Caki2 (cell line): ENCODE results near the gene STK11. TPM values are rescaled to one million over a fixed set of nuclear protein-coding genes. Genes with fewer than 3 reads are reported as not detected.
"Not testable (repeated sequence)": the region's sequence is repeated elsewhere in the genome, so short reads cannot be mapped to it uniquely, and the experiment has no call there.

ENCODE experiments used
- DNase-seq: peaks from one replicate; pipeline ENCODE4 v3.0.0-alpha.2; 2015; ENCODE audit warnings: low read depth
- in situ Hi-C: cut with HindIII; loops from 2 replicates; pipeline ENCODE4 v1.10.0; 2016; ENCODE audit warnings: low sequenced_read_pairs, low pct_unique_long_range_greater_than_20kb, mixed read lengths
- total RNA-seq: library from RNA; depleted of rRNA; stranded (reverse); fragments of >200 nt; shearing (Covaris generic); gene quantifications from 2 replicates; pipeline ENCODE4 v1.2.3, GENCODE V29; 2014; ENCODE audit warnings: low replicate concordance

STK11 gene
- total RNA-seq, 1 experiment from 2014 or later, result 74.2 TPM

DNA sequence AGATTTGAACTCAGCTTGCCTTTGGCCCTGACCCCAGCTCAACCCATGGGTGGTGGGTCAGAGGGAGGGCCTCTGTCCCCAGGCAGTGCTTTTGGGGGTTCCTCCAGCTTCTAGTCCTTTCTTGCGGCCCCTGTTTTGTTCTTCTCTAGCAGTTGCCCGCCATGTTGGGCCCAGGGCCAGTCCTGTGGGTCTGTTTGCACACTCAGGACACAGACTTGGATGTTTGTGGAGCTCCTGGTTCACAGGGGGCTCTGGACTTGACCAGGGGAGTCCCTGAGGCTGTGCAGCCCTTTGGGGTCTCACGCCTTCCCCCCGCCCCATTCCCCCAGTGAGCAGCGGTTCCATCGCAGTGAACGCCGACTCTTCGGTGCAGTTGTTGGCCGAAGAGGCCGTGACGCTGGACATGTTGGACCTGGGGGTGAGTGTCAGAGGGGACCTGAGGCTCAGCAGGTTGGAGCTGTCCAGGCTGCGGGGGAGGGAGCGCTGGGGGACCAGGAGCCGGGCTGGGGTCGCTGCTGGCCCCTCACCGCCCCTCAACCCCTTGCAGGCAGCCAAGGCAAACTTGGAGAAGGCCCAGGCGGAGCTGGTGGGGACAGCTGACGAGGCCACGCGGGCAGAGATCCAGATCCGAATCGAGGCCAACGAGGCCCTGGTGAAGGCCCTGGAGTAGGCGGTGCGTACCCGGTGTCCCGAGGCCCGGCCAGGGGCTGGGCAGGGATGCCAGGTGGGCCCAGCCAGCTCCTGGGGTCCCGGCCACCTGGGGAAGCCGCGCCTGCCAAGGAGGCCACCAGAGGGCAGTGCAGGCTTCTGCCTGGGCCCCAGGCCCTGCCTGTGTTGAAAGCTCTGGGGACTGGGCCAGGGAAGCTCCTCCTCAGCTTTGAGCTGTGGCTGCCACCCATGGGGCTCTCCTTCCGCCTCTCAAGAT lies 38.5 kb downstream of the STK11 start:
- in situ Hi-C loops, result no loop called here
- peak; percentile 63 for DNase-seq

DNA sequence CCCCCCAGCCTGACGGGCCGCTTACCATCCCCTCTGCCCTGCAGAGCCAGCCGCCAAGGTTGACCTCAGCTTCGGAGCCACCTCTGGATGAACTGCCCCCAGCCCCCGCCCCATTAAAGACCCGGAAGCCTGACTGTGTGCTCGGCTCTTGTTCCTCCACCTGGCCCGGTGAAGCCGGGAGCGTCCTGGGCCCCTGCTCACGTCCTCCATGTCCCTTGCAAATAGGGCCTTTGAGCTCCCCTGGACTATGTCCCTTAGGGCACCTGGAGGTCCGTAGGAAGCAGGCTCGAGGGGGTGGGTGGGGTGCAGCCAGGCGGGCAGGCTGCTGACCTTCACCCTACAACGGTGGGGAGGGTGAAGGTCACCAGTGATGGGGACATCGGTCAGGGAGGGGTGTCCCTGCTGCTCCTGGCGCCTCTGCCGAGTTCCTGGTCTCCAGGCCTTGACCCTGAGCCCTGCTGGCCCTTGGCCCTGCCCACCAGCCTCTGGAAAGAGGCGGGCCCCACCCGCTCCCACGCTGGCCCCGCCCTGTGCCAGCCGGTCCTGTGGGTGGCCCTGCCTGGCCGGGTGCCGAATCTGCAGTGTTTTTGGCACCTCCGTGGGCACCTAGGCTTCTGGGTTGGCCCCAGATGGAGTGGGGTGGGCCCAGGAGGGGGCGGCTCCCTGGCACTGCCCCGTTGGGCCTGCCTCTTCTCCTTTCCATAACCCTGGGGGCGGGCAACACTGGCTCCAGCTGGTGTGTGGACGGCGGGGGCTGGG lies 39.3 kb downstream of the STK11 start:
- peak; percentile 46 for DNase-seq
- in situ Hi-C loops, result no loop called here

DNA sequence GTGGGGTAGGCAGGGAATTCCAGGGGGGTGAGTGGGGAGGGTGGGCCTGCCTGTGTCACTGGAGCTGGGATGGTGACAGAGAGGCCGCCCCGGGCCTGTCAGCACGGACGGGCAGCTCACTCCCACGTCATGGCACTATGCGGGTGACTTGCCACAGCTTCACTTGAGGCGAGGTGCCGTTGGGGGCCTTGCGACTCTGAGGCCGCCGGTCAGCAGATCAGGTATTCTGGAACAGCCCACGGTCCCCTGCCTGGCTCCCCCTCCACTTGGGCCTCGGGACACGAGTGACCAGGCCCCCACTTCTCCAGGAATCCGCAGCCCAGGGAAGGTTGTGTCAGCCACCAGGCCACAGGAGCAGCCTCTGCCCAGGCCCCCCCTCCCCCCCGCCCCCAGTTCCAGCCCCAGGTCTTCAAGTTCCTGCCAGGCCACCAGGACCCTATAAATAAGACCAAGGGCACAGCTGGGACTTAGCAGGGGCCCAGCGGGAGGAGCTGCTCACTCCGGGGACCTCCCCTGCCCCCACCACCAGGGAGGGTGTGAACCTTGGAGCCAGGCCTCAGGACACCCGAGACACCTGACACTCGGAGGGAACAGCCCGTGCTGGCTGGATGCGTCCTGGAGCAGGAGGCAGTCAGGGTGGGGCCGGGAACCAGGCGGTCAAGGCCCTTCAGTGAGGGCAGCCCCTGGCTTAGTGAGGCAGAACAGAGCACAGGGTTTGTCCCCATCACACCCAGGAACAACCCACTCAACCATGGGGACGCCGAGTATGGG lies 40.1 kb downstream of the STK11 start:
- in situ Hi-C loops, result no loop called here
- DNase-seq, result peak; percentile 80

DNA sequence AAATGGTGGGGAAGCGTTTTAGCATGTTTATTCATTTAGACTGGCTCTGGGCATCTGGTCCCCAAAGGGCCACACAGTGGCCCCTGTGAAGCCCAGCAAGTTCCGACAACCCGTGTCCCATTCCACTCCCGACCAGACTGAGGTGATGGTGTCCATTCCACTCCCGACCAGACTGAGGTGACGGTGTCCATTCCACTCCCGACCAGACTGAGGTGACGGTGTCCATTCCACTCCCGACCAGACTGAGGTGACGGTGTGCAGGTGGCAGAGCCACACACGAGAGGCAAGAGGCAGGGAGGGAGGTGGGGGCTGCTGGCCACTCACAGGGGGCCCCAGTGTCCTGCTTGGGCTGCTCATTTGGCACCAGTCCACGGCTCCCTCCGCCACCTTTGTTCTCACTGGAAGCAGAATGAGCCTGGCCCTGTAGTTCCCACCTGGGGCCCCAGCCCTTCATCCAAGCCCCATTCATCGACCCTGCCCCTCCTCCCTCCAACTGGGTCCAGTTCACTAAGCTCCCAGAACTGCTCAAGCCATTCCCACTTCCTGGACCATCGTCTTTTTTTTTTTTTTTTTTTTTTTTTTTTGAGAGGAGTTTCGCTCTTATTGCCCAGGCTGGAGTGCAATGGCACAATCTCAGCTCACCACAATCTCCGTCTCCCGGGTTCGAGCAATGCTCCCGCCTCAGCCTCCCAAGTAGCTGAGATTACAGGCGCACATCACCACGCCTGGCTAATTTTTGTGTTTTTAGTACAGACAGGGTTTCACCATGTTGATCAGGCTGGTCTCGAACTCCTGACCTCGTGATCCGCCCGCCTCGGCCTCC lies 40.9 kb downstream of the STK11 start:
- DNase-seq, result peak; percentile 58
- in situ Hi-C loops, result not testable (repeated sequence)

DNA sequence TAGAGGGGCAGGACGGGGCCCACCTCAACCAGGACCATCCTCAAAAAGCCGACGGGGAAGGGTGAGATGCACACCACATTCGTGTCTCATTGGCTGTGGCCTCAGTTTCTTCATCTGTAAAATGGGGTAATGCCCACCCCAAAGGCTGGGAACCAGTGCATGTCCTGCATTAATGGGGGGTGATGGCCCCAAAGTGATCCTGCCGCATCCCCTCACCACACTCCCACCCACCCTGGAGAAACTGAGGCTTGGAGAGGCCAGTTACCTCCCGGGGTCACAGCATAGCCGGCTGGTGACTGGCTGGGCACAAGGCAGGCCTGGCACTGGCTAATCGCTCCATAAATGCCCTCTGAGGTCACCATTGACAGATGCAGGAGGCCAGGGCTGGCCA lies 42.2 kb downstream of the STK11 start:
- in situ Hi-C loops, result no loop called here
- no peak for DNase-seq

DNA sequence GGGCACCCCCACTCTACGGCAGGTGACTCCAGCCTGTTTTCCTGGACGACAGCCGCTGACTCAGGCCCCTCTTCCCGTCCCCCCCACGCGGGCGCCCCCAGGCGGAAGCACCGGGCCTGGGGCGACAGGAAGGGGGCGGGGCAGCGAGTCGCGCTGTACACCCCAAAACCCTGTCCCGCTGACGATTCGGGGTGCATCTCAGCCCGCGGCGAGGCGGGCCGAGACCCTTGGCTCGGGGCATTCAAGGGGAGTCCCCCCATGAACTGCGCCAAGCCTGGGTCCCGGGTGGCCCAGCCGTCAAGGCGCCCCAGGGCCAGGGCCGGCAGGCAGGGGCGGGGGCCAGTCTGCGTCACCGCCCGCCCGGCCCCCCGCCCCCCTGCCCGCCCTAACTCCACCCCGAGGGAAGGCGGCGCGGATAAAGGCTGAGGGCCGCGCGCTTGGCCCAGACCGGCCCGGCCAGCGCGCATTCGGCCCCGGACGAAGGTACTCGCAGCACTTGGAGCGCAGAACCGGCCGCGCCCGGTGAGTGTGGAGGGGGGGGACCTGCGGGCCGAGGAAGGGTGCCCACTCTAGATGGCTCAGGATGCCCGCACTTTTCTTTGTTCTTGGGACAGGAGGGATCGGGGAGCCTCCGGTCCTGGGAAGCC lies 42.7 kb downstream of the STK11 start, which contains the start of gene MIDN:
Gene MIDN (plus strand): TSS at position 445 of the 647 bp plus-strand sequence. CDS start 1,714 bp downstream, outside the sequence.
- in situ Hi-C loops, result no loop called here
- peak; percentile 83 for DNase-seq

DNA sequence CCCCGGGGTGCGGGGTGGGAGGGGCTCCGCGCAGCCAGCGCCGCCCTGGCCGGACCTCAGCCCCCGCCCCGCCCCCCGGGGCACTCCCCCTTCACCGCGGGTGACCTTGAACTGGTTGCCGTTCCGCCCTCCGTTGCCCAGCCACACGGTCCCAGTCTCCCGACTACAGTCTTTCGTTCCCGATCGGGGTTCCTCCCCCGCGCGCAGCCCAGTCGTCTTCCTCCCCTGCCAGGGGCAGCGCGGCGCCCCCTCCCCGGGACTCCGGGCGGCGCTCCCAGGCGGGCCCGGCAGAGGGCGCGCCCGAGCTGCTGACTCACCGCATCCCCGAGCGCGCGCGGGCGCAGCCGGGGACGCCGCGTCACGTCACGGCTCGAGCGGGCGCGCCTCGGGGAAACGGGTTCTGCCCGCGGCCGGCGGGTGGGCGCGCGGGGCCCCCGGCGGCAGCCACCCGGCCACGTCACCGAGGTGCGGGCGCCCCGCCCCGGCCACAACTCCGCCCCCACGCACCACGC lies 43.3 kb downstream of the STK11 start:
- DNase-seq, result peak; percentile 80
- in situ Hi-C loops, result no loop called here

DNA sequence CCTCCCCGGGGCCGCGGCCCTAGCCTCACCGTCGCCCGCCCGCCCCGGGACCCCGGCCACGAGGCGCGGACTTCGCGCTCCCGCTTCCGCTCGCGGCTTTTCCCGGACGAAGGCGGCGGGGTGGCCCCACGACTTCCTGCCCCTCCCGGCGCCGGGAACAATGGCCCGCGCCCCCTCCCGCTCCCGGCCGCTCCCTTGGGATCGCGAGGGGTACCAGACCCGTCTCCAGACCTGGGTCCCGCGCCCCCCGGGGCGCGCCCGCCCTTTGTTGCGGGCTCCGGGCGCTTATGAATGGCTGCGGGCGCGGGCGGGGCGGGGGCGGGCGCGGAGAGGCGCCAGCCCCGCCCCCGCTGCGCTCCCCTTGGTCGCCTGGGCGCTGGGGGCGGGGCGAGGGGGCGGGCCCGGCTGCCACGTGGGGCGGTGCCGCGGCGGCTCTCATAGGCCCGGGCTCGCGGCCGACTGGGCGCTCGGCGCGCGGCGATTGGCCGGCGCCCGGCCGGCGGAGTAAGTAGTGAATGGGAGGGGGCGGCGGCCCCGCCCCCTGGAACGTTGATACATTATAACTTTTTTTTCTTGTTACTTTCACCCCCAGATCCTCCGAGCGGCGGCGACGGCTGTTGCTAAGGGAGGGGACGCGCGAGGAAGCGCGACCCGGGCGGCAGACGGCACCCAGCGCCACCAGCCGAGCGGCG lies 43.9 kb downstream of the STK11 start:
- in situ Hi-C loops, result no loop called here
- DNase-seq, result peak; percentile 85

DNA sequence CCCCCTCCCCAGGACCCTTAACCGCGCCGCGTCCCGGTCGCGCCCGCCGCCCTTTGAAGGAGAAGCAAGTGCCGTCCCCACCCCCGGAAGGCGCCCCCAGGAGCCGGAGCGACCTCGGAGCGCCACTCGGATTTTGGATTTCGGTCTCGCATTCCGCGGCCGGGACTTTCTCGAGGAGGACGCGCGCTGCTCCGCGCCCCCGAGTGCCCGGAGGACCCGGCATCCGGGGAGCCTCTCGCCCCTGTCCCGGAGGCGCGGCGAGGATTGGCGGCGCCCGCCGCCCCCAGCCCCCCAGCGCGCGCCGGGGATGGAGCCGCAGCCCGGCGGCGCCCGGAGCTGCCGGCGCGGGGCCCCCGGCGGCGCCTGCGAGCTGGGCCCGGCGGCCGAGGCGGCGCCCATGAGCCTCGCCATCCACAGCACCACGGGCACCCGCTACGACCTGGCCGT lies 44.4 kb downstream of the STK11 start:
- DNase-seq, result no peak
- in situ Hi-C loops, result no loop called here

DNA sequence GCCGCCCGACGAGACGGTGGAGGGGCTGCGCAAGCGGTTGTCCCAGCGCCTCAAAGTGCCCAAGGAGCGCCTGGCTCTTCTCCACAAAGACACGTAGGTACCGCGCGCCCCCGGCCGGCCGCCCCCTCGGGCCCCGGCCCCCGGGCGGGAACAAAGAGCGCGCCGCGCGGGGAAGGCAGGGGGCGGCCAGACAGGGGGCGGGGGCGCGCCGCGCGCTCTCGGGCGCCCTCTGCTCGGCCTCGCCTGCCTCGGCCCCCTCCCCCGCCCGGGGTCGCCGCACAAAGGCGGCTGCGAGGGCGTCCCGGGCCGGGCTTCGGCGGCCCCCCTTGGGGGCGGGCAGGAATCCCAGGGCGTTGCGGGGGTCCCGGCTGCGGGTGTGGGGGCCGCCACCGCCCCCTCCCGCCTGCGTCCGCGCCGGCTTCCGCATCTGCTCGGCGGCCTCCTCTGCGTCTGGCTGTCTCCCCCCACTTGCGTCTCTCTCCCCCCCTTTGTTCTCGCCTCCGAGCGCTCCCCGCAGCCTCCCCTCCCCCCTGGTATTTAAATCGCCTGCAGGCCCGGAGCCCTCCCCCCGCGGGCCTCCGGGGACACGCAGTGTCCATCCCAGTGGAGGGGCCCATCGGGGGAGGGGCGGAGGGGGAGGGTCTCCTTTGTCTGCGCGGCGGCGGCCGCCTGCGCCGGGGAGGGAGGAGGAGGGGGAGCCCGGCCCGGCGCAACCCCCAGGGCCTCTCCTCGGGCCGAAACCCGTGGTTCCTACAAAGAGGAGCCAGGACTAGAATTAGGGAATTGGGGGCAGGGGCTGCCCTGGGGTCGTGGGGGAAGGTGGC lies 45.1 kb downstream of the STK11 start:
- in situ Hi-C loops, result no loop called here
- DNase-seq, result peak; percentile 37

DNA sequence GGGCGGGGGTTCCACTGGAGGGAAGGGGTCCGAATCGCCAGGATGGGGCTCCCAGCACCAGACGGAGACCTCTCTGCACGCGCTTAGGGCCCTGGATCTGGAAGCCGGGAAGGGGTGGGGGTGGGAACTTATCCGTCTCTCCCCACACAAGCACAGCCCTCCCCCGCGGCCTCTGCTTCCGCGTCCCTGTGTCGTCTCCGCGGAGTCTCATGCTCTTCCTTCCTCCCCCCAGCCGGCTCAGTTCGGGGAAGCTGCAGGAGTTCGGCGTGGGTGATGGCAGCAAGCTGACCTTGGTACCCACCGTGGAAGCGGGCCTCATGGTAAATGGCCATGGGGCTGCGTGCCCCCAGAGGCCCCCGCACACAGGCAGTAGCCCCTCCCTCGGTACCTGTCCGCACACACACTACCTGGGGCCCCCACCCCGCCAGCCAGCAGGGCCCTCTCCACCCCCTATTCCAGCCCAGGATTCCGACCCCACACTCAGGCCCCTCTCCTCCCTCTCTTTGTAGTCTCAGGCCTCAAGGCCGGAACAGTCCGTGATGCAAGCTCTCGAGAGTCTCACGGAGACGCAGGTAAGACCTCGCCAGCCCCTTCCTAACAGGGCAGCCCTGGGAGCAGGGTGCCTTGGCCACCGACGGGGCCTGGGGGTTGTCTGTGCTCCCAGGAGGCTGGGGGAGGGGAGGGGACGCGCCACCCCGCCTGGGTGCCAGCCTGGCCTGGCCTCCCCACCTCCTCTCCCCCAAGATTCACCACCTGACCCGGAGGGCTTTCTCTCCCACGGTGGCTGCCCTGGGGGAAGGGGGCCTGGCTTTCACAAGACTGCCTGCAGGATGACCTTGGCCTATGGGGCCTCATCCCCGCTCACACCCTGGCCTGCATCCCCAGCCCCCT lies 46.0 kb downstream of the STK11 start:
- peak; percentile 34 for DNase-seq

DNA sequence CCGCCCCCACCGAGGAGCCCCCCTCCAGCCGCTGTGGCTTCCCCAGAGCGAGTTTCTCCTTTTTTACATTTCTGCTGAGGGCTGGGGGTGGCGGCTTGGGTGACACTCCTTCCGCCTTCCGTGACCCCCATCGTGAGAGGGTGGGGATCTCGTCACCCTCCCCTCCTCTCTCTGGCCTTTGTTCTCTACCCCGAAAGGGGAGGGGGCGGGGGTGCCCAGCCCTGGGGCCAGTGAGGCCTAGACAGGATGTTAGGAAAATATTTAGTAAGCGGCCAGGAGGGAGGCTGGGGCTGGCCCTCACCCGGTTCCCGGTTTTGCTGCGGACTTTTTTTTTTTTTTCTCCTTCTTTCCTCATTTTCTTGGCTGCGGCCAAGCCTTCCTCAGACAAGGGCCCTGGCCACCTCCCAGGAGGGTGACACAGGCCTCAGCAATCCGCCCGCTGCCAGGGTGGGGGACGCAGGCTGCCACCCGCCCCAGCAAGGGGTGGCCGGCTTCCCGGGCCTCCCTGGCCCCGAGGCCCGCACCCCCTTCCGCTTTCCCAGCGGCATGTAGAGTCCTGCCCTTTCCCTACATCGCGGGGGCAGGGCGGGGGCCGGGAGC lies 46.7 kb downstream of the STK11 start:
- DNase-seq, result peak; percentile 92
- in situ Hi-C loops, result no loop called here

More for the DNA sequence above, 46.0 kb downstream of the STK11 start:
- in situ Hi-C loops, result no loop called here

DNA sequence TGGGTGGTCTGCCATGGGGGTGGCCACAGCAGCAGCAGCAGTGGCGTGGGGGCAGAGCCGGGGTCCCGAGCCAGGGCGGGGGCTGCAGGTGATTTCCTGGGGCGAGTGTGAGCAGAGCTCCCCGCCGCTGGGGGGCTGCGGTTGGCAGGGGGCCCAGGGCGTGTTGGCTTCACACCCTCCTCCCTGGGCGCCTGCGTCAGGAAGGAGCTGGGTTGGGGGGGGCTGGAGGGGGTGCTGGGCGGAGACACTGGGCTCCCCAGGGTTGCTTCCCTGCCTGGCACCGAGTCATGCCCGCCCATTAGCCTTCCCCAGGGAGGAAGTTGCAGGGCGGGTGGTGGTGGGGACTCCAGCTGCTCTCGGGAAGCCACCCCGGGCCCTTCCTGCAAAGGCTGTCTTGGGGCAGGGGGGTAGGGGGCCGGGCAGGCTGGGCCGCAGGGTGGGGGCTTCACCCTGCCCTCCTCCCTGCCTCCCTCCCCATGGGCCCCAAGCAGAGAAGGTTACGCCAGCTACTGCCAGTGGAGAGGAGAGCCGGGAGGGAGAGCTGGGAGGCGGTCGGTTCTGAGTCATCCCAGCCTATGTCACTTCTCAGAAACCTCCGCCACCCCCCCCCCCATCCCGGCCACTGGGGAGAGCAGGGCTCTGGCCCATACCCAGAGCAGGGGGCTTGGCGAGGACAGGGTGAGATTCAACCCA lies 47.4 kb downstream of the STK11 start:
- DNase-seq, result peak; percentile 85
- in situ Hi-C loops, result no loop called here

DNA sequence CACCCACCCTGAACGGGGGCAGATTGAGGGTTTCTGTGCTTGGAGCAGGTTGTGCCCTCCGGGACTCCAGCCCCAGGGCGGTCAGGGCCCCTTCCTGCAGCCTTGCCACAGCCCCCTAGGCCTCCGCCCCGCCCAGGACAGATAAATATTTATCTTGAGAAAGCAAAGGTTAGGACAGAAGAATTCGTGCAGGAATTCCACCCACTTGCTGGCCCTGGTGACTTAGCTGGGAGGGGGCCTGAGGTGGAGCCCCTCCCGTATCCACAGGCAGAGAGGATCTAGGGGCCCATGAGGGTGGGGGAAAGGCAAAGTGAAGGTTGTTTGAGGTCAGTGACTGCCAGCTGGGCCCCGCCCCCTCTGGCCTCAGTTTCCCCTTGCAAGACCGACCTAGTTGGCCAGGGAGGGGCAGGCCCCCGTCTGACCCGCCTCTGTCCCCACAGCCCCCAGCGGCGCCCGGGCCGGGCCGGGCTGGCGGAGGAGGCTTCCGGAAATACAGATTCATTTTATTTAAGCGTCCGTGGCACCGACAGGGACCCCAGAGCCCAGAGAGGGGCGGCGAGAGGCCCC lies 48.0 kb downstream of the STK11 start:
- in situ Hi-C loops, result no loop called here
- DNase-seq, result no peak
